ENCODE data around the gene GBP2.

Gene GBP2

DNA sequence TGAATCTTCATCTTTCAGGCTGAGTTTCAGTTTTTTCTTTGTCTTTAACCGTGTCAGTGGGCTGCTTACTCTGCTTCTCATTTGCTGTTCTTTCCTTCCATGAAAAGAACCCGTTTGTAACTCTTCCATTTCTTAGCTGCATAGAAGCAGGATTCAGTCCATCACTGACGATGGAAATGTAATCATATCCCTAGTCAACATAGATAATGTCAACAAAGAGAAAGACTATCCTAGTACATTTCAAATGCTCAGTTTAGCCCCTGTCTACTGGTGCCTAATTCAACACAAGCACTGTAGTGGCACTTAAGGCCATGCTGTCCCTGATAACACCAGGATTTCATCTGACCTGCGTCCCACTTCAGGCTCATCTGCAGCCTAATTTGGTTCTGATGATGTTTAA is 61.3 kb downstream of the GBP2 start:
- peak; percentile 28 to 29 for ATAC-seq

DNA sequence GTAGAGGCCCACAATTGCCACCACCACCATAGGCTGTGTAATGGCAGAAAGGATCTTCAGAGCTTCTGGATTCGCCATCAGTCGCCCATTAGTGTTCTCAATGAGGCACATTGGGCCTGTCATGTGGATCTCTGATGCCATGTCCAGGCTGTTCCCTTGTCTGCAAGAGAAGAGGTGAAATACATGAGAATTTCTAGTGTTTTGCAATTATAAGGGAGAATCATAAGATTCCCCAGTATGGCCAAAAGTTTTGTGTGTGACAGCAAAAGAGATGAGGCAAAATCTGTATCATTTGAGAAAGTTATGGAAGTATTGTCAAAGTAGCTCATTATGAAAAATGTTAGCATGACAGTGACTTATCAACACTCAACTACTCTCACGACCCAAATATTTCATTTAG is 62.8 kb downstream of the GBP2 start:
- no peak for ATAC-seq

DNA sequence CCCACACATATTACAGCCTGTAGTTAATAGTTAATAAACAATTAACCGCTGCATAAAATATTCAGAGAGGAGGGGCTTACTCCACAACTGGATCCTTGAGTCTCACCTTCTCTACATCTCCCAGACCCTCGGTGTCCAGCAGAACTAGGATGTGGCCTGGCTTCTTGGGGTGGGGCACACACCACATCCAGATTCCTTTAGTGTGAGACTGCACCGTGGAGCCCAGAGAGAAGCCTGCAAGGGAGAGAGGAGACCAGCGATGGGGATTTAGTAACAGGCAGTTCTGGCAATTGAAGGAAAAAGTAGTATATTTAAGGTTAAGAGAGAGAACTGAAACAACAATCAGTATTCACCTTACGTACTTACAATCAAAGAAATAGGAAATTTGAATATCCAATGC is 65.8 kb downstream of the GBP2 start:
- no peak for ATAC-seq
